Neural progenitor cell (in vitro differentiated cells): ENCODE data around the gene IER5L.

Source experiments
- CTCF ChIP-seq: fragments of 200-600 bp; sonication (generic); IDR thresholded peaks from 2 replicates; pipeline ENCODE4 v1.5.1; 2017; ENCODE audit warnings: antibody characterized with exemption, mild to moderate bottlenecking
- EZH2 ChIP-seq: fragments of 200-600 bp; sonication (generic); IDR thresholded peaks from 2 replicates; pipeline ENCODE4 v1.6.1; 2017; ENCODE audit warnings: antibody characterized with exemption, mild to moderate bottlenecking, moderate library complexity
- EZH2phosphoT487 ChIP-seq: fragments of 200-600 bp; sonication (generic); IDR thresholded peaks from 2 replicates; pipeline ENCODE4 v1.6.1; 2017; ENCODE audit warnings: antibody characterized with exemption

- TF ChIP-seq CTCF = no peak
- no peak for TF ChIP-seq EZH2
- peak; percentile 17 for TF ChIP-seq EZH2phosphoT487
These were observed 644 bp downstream of the IER5L start for GRCh38 chr9:129177443-129177790.
